Vagina (tissue), 2 donors: ENCODE measurements around the gene GNPAT.

Source experiments
- POLR2A ChIP-seq, 2 donors: fragments of 450-650 bp; IDR thresholded peaks; one replicate each; pipeline ENCODE4 v1.6.1; 2017; ENCODE audit warnings: antibody characterized with exemption in 2 of 2, mild to moderate bottlenecking in 2 of 2, moderate library complexity in 2 of 2
- POLR2AphosphoS5 ChIP-seq, 2 donors: sonication (generic); formaldehyde crosslinking; IDR thresholded peaks; one replicate each; pipeline ENCODE4 v1.9.0; 2017; ENCODE audit warnings: antibody characterized with exemption in 2 of 2, mild to moderate bottlenecking in 2 of 2, low read depth in 1 of 2; ENCODE audit not compliant: insufficient read depth in 1 of 2
- TF ChIP-seq, protein P1 (sequence below), 3 experiments: fragments of 450-650 bp in 2 of 3; fragments of 200-600 bp in 1 of 3; sonication (generic) in 1 of 3; IDR thresholded peaks; one replicate each; pipeline ENCODE4 v1.5.1; 2017 to 2019; ENCODE audit warnings: antibody characterized with exemption in 3 of 3, mild to moderate bottlenecking in 2 of 3, moderate library complexity in 2 of 3

GRCh38 chr1:231196728-231197127, 44.3 kb upstream of the GNPAT start:
- TF ChIP-seq, protein P1, sequence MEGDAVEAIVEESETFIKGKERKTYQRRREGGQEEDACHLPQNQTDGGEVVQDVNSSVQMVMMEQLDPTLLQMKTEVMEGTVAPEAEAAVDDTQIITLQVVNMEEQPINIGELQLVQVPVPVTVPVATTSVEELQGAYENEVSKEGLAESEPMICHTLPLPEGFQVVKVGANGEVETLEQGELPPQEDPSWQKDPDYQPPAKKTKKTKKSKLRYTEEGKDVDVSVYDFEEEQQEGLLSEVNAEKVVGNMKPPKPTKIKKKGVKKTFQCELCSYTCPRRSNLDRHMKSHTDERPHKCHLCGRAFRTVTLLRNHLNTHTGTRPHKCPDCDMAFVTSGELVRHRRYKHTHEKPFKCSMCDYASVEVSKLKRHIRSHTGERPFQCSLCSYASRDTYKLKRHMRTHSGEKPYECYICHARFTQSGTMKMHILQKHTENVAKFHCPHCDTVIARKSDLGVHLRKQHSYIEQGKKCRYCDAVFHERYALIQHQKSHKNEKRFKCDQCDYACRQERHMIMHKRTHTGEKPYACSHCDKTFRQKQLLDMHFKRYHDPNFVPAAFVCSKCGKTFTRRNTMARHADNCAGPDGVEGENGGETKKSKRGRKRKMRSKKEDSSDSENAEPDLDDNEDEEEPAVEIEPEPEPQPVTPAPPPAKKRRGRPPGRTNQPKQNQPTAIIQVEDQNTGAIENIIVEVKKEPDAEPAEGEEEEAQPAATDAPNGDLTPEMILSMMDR (IDR thresholded peaks at IDR 0.05) = no peak
- TF ChIP-seq POLR2AphosphoS5 (IDR thresholded peaks at IDR 0.05; ENCODE audit: insufficient read depth in 1 of 2, low read depth in 1 of 2) (no peak), POLR2A (IDR thresholded peaks at IDR 0.05) (no peak)
